Fibroblast of pulmonary artery (primary cell): ENCODE data around the gene ATP9A.
A peak's percentile ranks its signal among the peaks of the same experiment; 100 is the strongest.
"Not testable (repeated sequence)": the region's sequence is repeated elsewhere in the genome, so short reads cannot be mapped to it uniquely, and the experiment has no call there.

Source experiments
- DNase-seq: peaks from one replicate; pipeline ENCODE4 v3.0.0-alpha.2; 2010; ENCODE audit warnings: low read depth
- H3K4me3 ChIP-seq: replicated peaks from 2 replicates; pipeline ENCODE4 v1.5.1; 2011; ENCODE audit warnings: low read depth, mild to moderate bottlenecking, control low read depth, low read length, moderate library complexity
- CTCF ChIP-seq: IDR thresholded peaks from 2 replicates; pipeline ENCODE4 v1.5.1; 2011; ENCODE audit warnings: mild to moderate bottlenecking, control low read depth, low read length, inconsistent platforms; ENCODE audit errors: missing control alignments

The ATP9A gene

GRCh38 chr20:51760905-51761546 lies 7.2 kb downstream of the ATP9A start:
- TF ChIP-seq CTCF, result no peak
- DNase-seq, result peak; percentile 40
- no peak overlapping the region for H3K4me3 ChIP-seq

GRCh38 chr20:51759769-51760510 lies 8.2 kb downstream of the ATP9A start:
- DNase-seq, result no peak
- TF ChIP-seq CTCF, result no peak
- H3K4me3 ChIP-seq, result no peak overlapping the region

GRCh38 chr20:51758978-51759544 lies 9.1 kb downstream of the ATP9A start:
- DNase-seq, result no peak
- H3K4me3 ChIP-seq, result no peak overlapping the region
- no peak for TF ChIP-seq CTCF

GRCh38 chr20:51757226-51757625 lies 11.0 kb downstream of the ATP9A start:
- DNase-seq, result no peak
- no peak overlapping the region for H3K4me3 ChIP-seq
- TF ChIP-seq CTCF, result no peak

- TF ChIP-seq CTCF, result no peak
- no peak for DNase-seq
- H3K4me3 ChIP-seq, result no peak overlapping the region
Measured at GRCh38 chr20:51756653-51757052, 11.5 kb downstream of the ATP9A start.

- H3K4me3 ChIP-seq, DNase-seq: not testable (repeated sequence)
Measured at GRCh38 chr20:51753220-51753619, 15.0 kb downstream of the ATP9A start.

- peak; percentile 74 for DNase-seq
- no peak for TF ChIP-seq CTCF
- peak overlapping the region; percentile 22 for H3K4me3 ChIP-seq
Measured at GRCh38 chr20:51752343-51752951, 15.7 kb downstream of the ATP9A start.
